Transverse colon (tissue), 4 donors: ENCODE measurements around the gene ELP5. TPM values are rescaled to one million over a fixed set of nuclear protein-coding genes. Genes with fewer than 3 reads are reported as not detected.

ENCODE experiments used
- DNase-seq: peaks from one replicate; pipeline ENCODE4 v3.0.0-alpha.2; 2019
- H3K27ac ChIP-seq, 4 donors: fragments of 200-600 bp; sonication (generic); 2 replicates each; pipeline ENCODE4 v1.5.1; 2016 to 2018; ENCODE audit warnings: inconsistent platforms in 4 of 4
- H3K27me3 ChIP-seq: fragments of 200-600 bp; sonication (generic); 2 replicates; pipeline ENCODE4 v1.5.1; 2017; ENCODE audit warnings: inconsistent platforms
- H3K36me3 ChIP-seq, 4 donors: fragments of 200-600 bp; sonication (generic); 2 replicates each; pipeline ENCODE4 v1.5.1; 2017 to 2019; ENCODE audit warnings: inconsistent platforms in 4 of 4
- H3K4me1 ChIP-seq, 4 donors: fragments of 200-600 bp; sonication (generic); 2 replicates each; pipeline ENCODE4 v1.5.1; 2017 to 2020; ENCODE audit warnings: inconsistent platforms in 4 of 4
- H3K4me3 ChIP-seq, 4 donors: fragments of 200-600 bp; sonication (generic); 1 replicate in 1 of 4; 2 replicates in 3 of 4; pipeline versions ENCODE4 v1.5.1 to v1.6.1; 2017 to 2019; ENCODE audit warnings: inconsistent platforms in 4 of 4
- H3K9me3 ChIP-seq, 2 donors: fragments of 200-600 bp; sonication (generic); 2 replicates each; pipeline ENCODE4 v1.5.1; 2017 to 2019; ENCODE audit warnings: inconsistent platforms in 2 of 2
- CTCF ChIP-seq, 5 experiments: fragments of 200-600 bp in 3 of 5; fragments of 450-650 bp in 2 of 5; sonication (generic) in 3 of 5; IDR thresholded peaks; 1 replicate in 2 of 5; 2 replicates in 3 of 5; pipeline ENCODE4 v1.5.1; 2016 to 2017; ENCODE audit warnings: antibody characterized with exemption in 5 of 5, inconsistent platforms in 3 of 5, mild to moderate bottlenecking in 2 of 5, moderate library complexity in 1 of 5
- EP300 ChIP-seq: sonication (generic); formaldehyde crosslinking; IDR thresholded peaks from one replicate; pipeline ENCODE4 v1.6.1; 2017; ENCODE audit warnings: antibody characterized with exemption, low read depth
- POLR2A ChIP-seq: fragments of 450-650 bp; IDR thresholded peaks from one replicate; pipeline ENCODE4 v1.6.1; 2016; ENCODE audit warnings: antibody characterized with exemption, mild to moderate bottlenecking, moderate library complexity
- POLR2AphosphoS5 ChIP-seq, 3 donors: sonication (generic); formaldehyde crosslinking; IDR thresholded peaks; one replicate each; pipeline ENCODE4 v1.6.1; 2016; ENCODE audit warnings: antibody characterized with exemption in 3 of 3
- WGBS, 2 donors: methylation state at CpG; one replicate each; pipeline ENCODE4 v1.1.5; 2018; ENCODE audit warnings: low coverage in 1 of 2; 5-methylcytosine and 5-hydroxymethylcytosine counted together
- in situ Hi-C, 4 donors: fragments of 200-750 bp; cut with MboI; loops; one replicate each; pipeline versions ENCODE4 v1.15.0 to v1.15.1; 2017; ENCODE audit warnings: low sequenced_read_pairs in 3 of 4, low pct_ligation_motif_present in 1 of 4, low pct_unique_long_range_greater_than_20kb in 1 of 4
- intact Hi-C: fragments of 100-400 bp; cut with DNase I; formaldehyde crosslinking; loops from one replicate; pipeline ENCODE4 v1.15.1; 2023; ENCODE audit warnings: low total_unique reads
- total RNA-seq, 4 donors: library from RNA; depleted of rRNA; stranded (reverse); fragments of >200 nt; gene quantifications; one replicate each; pipeline ENCODE4 v1.1.0, GENCODE V29; 2016

The ELP5 gene
- total RNA-seq, 4 donors from 2014 or later: 4.9 to 36.2 (median 30.3) TPM

GRCh38 chr17:7217113-7217987, 34.7 kb upstream of the ELP5 start:
- 2 to 5% methylated on average over 8 to 25 of the region's 32 CpGs for WGBS, 2 donors
- TF ChIP-seq EP300: no peak
- no peak for TF ChIP-seq POLR2A
- no peak for TF ChIP-seq CTCF (IDR thresholded peaks at IDR 0.05)
- no peak for TF ChIP-seq POLR2AphosphoS5 (IDR thresholded peaks at IDR 0.05)
- DNase-seq: peak; percentile 63
- Histone ChIP-seq H3K36me3 (no peaks in the 10 kb centered on the region), H3K27ac (peak overlapping the region; percentile 79 to 100 (median 92)), H3K9me3 (no peaks in the 10 kb centered on the region), H3K4me1 (peaks cover 34 to 73% (median 63%) of the 10 kb centered on the region in 4 donors), H3K27me3 (no peaks in the 10 kb centered on the region), H3K4me3 (peak overlapping the region; percentile 34 to 48 (median 36))
- in situ Hi-C loops: loop anchor here in 1 of 4 donors (10.0 kb wide), 1 partner anchor 173 kb away; the partner anchor contains the start of gene SLC16A11
- intact Hi-C loops: no loop called here

GRCh38 chr17:7218166-7218565, 33.8 kb upstream of the ELP5 start:
- intact Hi-C loops (no loop called here), in situ Hi-C loops (loop anchor here in 1 of 4 donors (10.0 kb wide), 1 partner anchor 173 kb away; the partner anchor contains the start of gene SLC16A11)
- peak overlapping the region in 1 of 4 donors; percentile 48 for H3K4me3 ChIP-seq
- 77% methylated on average over 6 of the region's 6 CpGs; no CpG with 5 or more reads in 1 of the 2 donors for WGBS, 2 donors
- DNase-seq: no peak
- H3K27ac ChIP-seq: peak overlapping the region; percentile 79 to 100 (median 92)
- no peaks in the 10 kb centered on the region for H3K9me3 ChIP-seq
- H3K4me1 ChIP-seq: peaks cover 34 to 73% (median 63%) of the 10 kb centered on the region in 4 donors
- no peaks in the 10 kb centered on the region for H3K27me3 ChIP-seq
- no peaks in the 10 kb centered on the region for H3K36me3 ChIP-seq
- TF ChIP-seq POLR2A (no peak), CTCF (IDR thresholded peaks at IDR 0.05) (no peak), EP300 (no peak), POLR2AphosphoS5 (IDR thresholded peaks at IDR 0.05) (no peak)

- Histone ChIP-seq H3K9me3 (no peaks in the 10 kb centered on the region), H3K27me3 (no peaks in the 10 kb centered on the region), H3K36me3 (peaks cover 0 to 6% (median under 1%) of the 10 kb centered on the region in 4 donors), H3K4me1 (peaks cover 32 to 69% (median 61%) of the 10 kb centered on the region in 4 donors), H3K27ac (peak overlapping the region; percentile 100), H3K4me3 (no peak overlapping the region)
- 72% methylated on average over 6 of the region's 6 CpGs; no CpG with 5 or more reads in 1 of the 2 donors for WGBS, 2 donors
- DNase-seq: no peak
- no peak for TF ChIP-seq EP300
- TF ChIP-seq CTCF (IDR thresholded peaks at IDR 0.05): no peak
- TF ChIP-seq POLR2A: no peak
- TF ChIP-seq POLR2AphosphoS5 (IDR thresholded peaks at IDR 0.05): no peak
- intact Hi-C loops (no loop called here), in situ Hi-C loops (loop anchor here in 1 of 4 donors (10.0 kb wide), 1 partner anchor 174 kb away; the partner anchor contains the start of gene SLC16A11)
These were observed 33.3 kb upstream of the ELP5 start for GRCh38 chr17:7218758-7219157.

- intact Hi-C loops (no loop called here), in situ Hi-C loops (loop anchor here in 1 of 4 donors (10.0 kb wide), 1 partner anchor 175 kb away; the partner anchor contains the start of gene SLC16A11)
- H3K9me3 ChIP-seq: no peaks in the 10 kb centered on the region
- H3K4me1 ChIP-seq: peaks cover 30 to 65% (median 58%) of the 10 kb centered on the region in 4 donors
- no peaks in the 10 kb centered on the region for H3K27me3 ChIP-seq
- TF ChIP-seq POLR2AphosphoS5 (IDR thresholded peaks at IDR 0.05) (no peak), POLR2A (no peak), CTCF (IDR thresholded peaks at IDR 0.05) (no peak), EP300 (no peak)
- no peak for DNase-seq
- H3K36me3 ChIP-seq: peaks cover 0 to 11% (median 3%) of the 10 kb centered on the region in 4 donors
- H3K27ac ChIP-seq: peak overlapping the region; percentile 100
- 16 to 73% methylated on average over 2 to 12 of the region's 12 CpGs for WGBS, 2 donors
- H3K4me3 ChIP-seq: peak overlapping the region; percentile 87 to 100 (median 96)
These were observed 32.7 kb upstream of the ELP5 start for GRCh38 chr17:7219229-7219811.
